Astrocyte (in vitro differentiated cells and primary cell): Measurements from ENCODE around the gene SND1. TPM values are rescaled to one million over a fixed set of nuclear protein-coding genes. Genes with fewer than 3 reads are reported as not detected.

Experiments used
- DNase-seq: peaks from one replicate; pipeline ENCODE4 v3.0.0-alpha.2; 2010; ENCODE audit warnings: low read depth
- FAIRE-seq: peaks from 2 replicates; lab custom pipeline; 2011; peaks lifted over from hg19 to GRCh38; lab: Jason Lieb, UNC
- H2AFZ ChIP-seq: 2 replicates; pipeline ENCODE4 v1.6.0; 2012; ENCODE audit warnings: low read depth, low read length, inconsistent platforms
- H3K27ac ChIP-seq: 2 replicates; pipeline ENCODE4 v1.5.1; 2011; ENCODE audit warnings: low read depth, low read length, inconsistent platforms
- H3K27me3 ChIP-seq: 2 replicates; pipeline ENCODE4 v1.6.0; 2011; ENCODE audit warnings: low read length, inconsistent platforms; ENCODE audit not compliant: insufficient read depth
- H3K36me3 ChIP-seq: 2 replicates; pipeline ENCODE4 v1.5.1; 2011; ENCODE audit warnings: low read length, inconsistent platforms; ENCODE audit not compliant: insufficient read depth
- H3K4me1 ChIP-seq: 2 replicates; pipeline ENCODE4 v1.5.1; 2011; ENCODE audit warnings: low read length, inconsistent platforms; ENCODE audit not compliant: insufficient read depth
- H3K4me2 ChIP-seq: 2 replicates; pipeline ENCODE4 v1.6.0; 2012; ENCODE audit warnings: low read length, inconsistent platforms
- H3K4me3 ChIP-seq: 2 replicates; pipeline ENCODE4 v1.5.1; 2011; ENCODE audit warnings: low read depth, mild to moderate bottlenecking, low read length, inconsistent platforms; ENCODE audit not compliant: insufficient read depth
- H3K79me2 ChIP-seq: 2 replicates; pipeline ENCODE4 v1.6.0; 2012; ENCODE audit warnings: mild to moderate bottlenecking, low read length, inconsistent platforms; ENCODE audit not compliant: insufficient read depth
- H3K9ac ChIP-seq: 2 replicates; pipeline ENCODE4 v1.6.0; 2012; ENCODE audit warnings: mild to moderate bottlenecking, low read length, inconsistent platforms
- H3K9me3 ChIP-seq: 2 replicates; pipeline ENCODE4 v1.5.1; 2012; ENCODE audit warnings: low read depth, mild to moderate bottlenecking, low read length, inconsistent platforms; ENCODE audit not compliant: insufficient read depth
- H4K20me1 ChIP-seq: 2 replicates; pipeline ENCODE4 v1.6.0; 2012; ENCODE audit warnings: low read length, inconsistent platforms; ENCODE audit not compliant: insufficient read depth
- H3K27ac Mint-ChIP-seq: one replicate; pipeline ENCODE4 v1.8.0; 2021; ENCODE audit warnings: mild to moderate bottlenecking, mixed read lengths; ENCODE audit not compliant: unreplicated experiment
- H3K27me3 Mint-ChIP-seq: one replicate; pipeline ENCODE4 v1.8.0; 2021; ENCODE audit warnings: low read depth, mixed read lengths; ENCODE audit not compliant: unreplicated experiment
- H3K36me3 Mint-ChIP-seq: one replicate; pipeline ENCODE4 v1.8.0; 2021; ENCODE audit warnings: low read depth, mixed read lengths; ENCODE audit not compliant: unreplicated experiment
- H3K4me1 Mint-ChIP-seq: one replicate; pipeline ENCODE4 v1.8.0; 2021; ENCODE audit warnings: low read depth, mixed read lengths; ENCODE audit not compliant: unreplicated experiment
- H3K4me3 Mint-ChIP-seq: one replicate; pipeline ENCODE4 v1.8.0; 2021; ENCODE audit warnings: mild to moderate bottlenecking, moderate library complexity, mixed read lengths; ENCODE audit not compliant: unreplicated experiment
- H3K9me3 Mint-ChIP-seq: one replicate; pipeline ENCODE4 v1.8.0; 2021; ENCODE audit warnings: mild to moderate bottlenecking, mixed read lengths; ENCODE audit not compliant: unreplicated experiment
- CTCF ChIP-seq: IDR thresholded peaks from 2 replicates; pipeline ENCODE4 v1.5.1; 2011; ENCODE audit warnings: low read depth, mild to moderate bottlenecking, inconsistent platforms, low read length, moderate library complexity; ENCODE audit not compliant: insufficient read depth
- EZH2 ChIP-seq: IDR thresholded peaks from 2 replicates; pipeline ENCODE4 v1.6.1; 2012; ENCODE audit warnings: mild to moderate bottlenecking, low read length, inconsistent platforms; ENCODE audit not compliant: insufficient read depth
- total RNA-seq: library from RNA; stranded (reverse); gene quantifications from 2 replicates; pipeline ENCODE4 v1.2.1, GENCODE V29; 2021

SND1 gene
- total RNA-seq, 1 donor from 2014 or later = 267 TPM

- Mint-ChIP-seq H3K27me3 (no peaks in the 10 kb centered on the region), H3K9me3 (no peaks in the 10 kb centered on the region), H3K36me3 (peaks cover 8% of the 10 kb centered on the region), H3K4me3 (no peak overlapping the region), H3K27ac (no peak overlapping the region), H3K4me1 (peaks cover 23% of the 10 kb centered on the region)
- DNase-seq (no peak), FAIRE-seq (no peak)
- Histone ChIP-seq H3K79me2 (peaks cover 20% of the 10 kb centered on the region), H3K4me2 (no peak overlapping the region), H3K36me3 (no peaks in the 10 kb centered on the region), H3K27me3 (no peaks in the 10 kb centered on the region), H3K9me3 (no peaks in the 10 kb centered on the region), H2AFZ (no peak overlapping the region), H3K9ac (no peak overlapping the region), H4K20me1 (peaks cover 93% of the 10 kb centered on the region), H3K4me3 (no peak overlapping the region), H3K27ac (no peak overlapping the region), H3K4me1 (no peaks in the 10 kb centered on the region)
- TF ChIP-seq EZH2 (no peak), CTCF (no peak)
Measured at GRCh38 chr7:127858091-127858914, 206.3 kb downstream of the SND1 start.

- Histone ChIP-seq H3K27ac (no peak overlapping the region), H3K4me1 (no peaks in the 10 kb centered on the region), H3K27me3 (no peaks in the 10 kb centered on the region), H3K36me3 (no peaks in the 10 kb centered on the region), H3K9me3 (no peaks in the 10 kb centered on the region), H2AFZ (no peak overlapping the region), H3K79me2 (peaks cover 20% of the 10 kb centered on the region), H3K4me2 (no peak overlapping the region), H3K4me3 (no peak overlapping the region), H3K9ac (no peak overlapping the region), H4K20me1 (peaks cover 93% of the 10 kb centered on the region)
- Mint-ChIP-seq H3K36me3 (peaks cover 8% of the 10 kb centered on the region), H3K4me1 (peaks cover 23% of the 10 kb centered on the region), H3K27ac (no peak overlapping the region), H3K4me3 (no peak overlapping the region), H3K27me3 (no peaks in the 10 kb centered on the region), H3K9me3 (no peaks in the 10 kb centered on the region)
- no peak for FAIRE-seq
- no peak for DNase-seq
- no peak for TF ChIP-seq EZH2
- no peak for TF ChIP-seq CTCF
Measured at GRCh38 chr7:127858915-127859189, 206.9 kb downstream of the SND1 start.

- Mint-ChIP-seq H3K36me3 (peaks cover 8% of the 10 kb centered on the region), H3K4me1 (peaks cover 23% of the 10 kb centered on the region), H3K4me3 (no peak overlapping the region), H3K9me3 (no peaks in the 10 kb centered on the region), H3K27me3 (no peaks in the 10 kb centered on the region), H3K27ac (no peak overlapping the region)
- no peak for TF ChIP-seq CTCF
- no peak for TF ChIP-seq EZH2
- no peaks in the 10 kb centered on the region for H3K36me3 ChIP-seq
- H2AFZ ChIP-seq = no peak overlapping the region
- H3K27ac ChIP-seq = no peak overlapping the region
- FAIRE-seq (no peak), DNase-seq (no peak)
- peaks cover 91% of the 10 kb centered on the region for H4K20me1 ChIP-seq
- H3K79me2 ChIP-seq = peaks cover 20% of the 10 kb centered on the region
- H3K4me1 ChIP-seq = no peaks in the 10 kb centered on the region
- no peak overlapping the region for H3K4me3 ChIP-seq
- H3K9ac ChIP-seq = no peak overlapping the region
- no peaks in the 10 kb centered on the region for H3K27me3 ChIP-seq
- H3K4me2 ChIP-seq = no peak overlapping the region
- no peaks in the 10 kb centered on the region for H3K9me3 ChIP-seq
Measured at GRCh38 chr7:127859330-127859729, 207.3 kb downstream of the SND1 start.
